HepG2 (cell line): ENCODE results near the gene PCDHA6. TPM values are rescaled to one million over a fixed set of nuclear protein-coding genes. Genes with fewer than 3 reads are reported as not detected.

Source experiments
- ATAC-seq: fragments of 200-7000 bp; cut with Tn5 transposase; 3 replicates; pipeline ENCODE4 v1.9.1; 2020; ENCODE audit warnings: mild to moderate bottlenecking, moderate library complexity
- Bru-seq: library from RNA; stranded (reverse); fragments of 400-500 nt; gene quantifications from one replicate; lab custom pipeline; 2021; lab: Mats Ljungman, UMichigan
- BruChase-seq, 2 experiments: library from RNA; stranded (reverse); fragments of 400-500 nt; gene quantifications; one replicate each; lab custom pipeline; 2021; lab: Mats Ljungman, UMichigan
- BruUV-seq: library from RNA; stranded (reverse); fragments of 400-500 nt; replicated peaks from 2 replicates; lab custom pipeline; 2021; lab: Mats Ljungman, UMichigan
- CTCF ChIA-PET: fragments of 300-600 bp; formaldehyde crosslinking; extraction: SDS; loops from one replicate; lab custom pipeline; 2021; ENCODE audit warnings: low total read pairs, inconsistent platforms, low intra/inter-chr PET ratio; lab: Yijun Ruan, JAX
- POLR2A ChIA-PET: fragments of 350-600 bp; sonication (Branson Sonifier 250); formaldehyde crosslinking; loops from one replicate; lab custom pipeline; 2020; ENCODE audit warnings: antibody characterized with exemption, inconsistent platforms; lab: Yijun Ruan, JAX
- DNase-seq: peaks from one replicate; pipeline ENCODE4 v3.0.0-alpha.2; 2015; ENCODE audit warnings: low spot score
- FAIRE-seq: peaks from 3 replicates; lab custom pipeline; 2011; peaks lifted over from hg19 to GRCh38; lab: Jason Lieb, UNC
- H2AFZ ChIP-seq: one replicate; pipeline ENCODE4 v1.6.1; 2011; ENCODE audit warnings: low read length, inconsistent platforms
- H3K27ac ChIP-seq: fragments of 300-600 bp; 3 replicates; pipeline ENCODE4 v1.8.0; 2011; ENCODE audit warnings: mixed run types, mild to moderate bottlenecking, mixed read lengths, low read length, inconsistent platforms; ENCODE audit not compliant: insufficient read depth; ENCODE audit errors: extremely low read length
- H3K27me3 ChIP-seq, 2 experiments: fragments of 200-600 bp in 1 of 2; 2 replicates in 1 of 2; 3 replicates in 1 of 2; pipeline versions ENCODE4 v1.6.0 to v1.8.0; 2011; ENCODE audit warnings: low read length in 2 of 2, mild to moderate bottlenecking in 2 of 2, moderate library complexity in 2 of 2, inconsistent platforms in 1 of 2; ENCODE audit not compliant: insufficient read depth in 2 of 2, control insufficient read depth in 1 of 2
- H3K36me3 ChIP-seq, 2 experiments: fragments of 200-600 bp in 1 of 2; replicated peaks in 1 of 2; 2 replicates in 1 of 2; 3 replicates in 1 of 2; pipeline versions ENCODE4 v1.5.1 to v1.8.0; 2011; ENCODE audit warnings: low read length in 2 of 2, inconsistent platforms in 1 of 2; ENCODE audit not compliant: insufficient read depth in 2 of 2, control insufficient read depth in 1 of 2
- H3K4me1 ChIP-seq: 2 replicates; pipeline ENCODE4 v1.5.1; 2012; ENCODE audit warnings: low read length, inconsistent platforms; ENCODE audit not compliant: insufficient read depth
- H3K4me2 ChIP-seq: 2 replicates; pipeline ENCODE4 v1.6.0; 2011; ENCODE audit warnings: low read depth, low read length, inconsistent platforms
- H3K4me3 ChIP-seq, 3 experiments: fragments of 200-600 bp in 1 of 3; sonication (generic), shearing (Covaris generic) in 1 of 3; replicated peaks in 1 of 3; 2 replicates each; pipeline ENCODE4 v1.5.1; 2011 to 2016; ENCODE audit warnings: low read length in 3 of 3, inconsistent platforms in 2 of 3, low read depth in 2 of 3, mild to moderate bottlenecking in 2 of 3, control low read depth in 1 of 3, mixed read lengths in 1 of 3; ENCODE audit not compliant: insufficient read depth in 1 of 3
- H3K79me2 ChIP-seq: one replicate; pipeline ENCODE4 v1.6.1; 2011; ENCODE audit warnings: low read length, inconsistent platforms; ENCODE audit not compliant: insufficient read depth
- H3K9ac ChIP-seq: 2 replicates; pipeline ENCODE4 v1.6.0; 2011; ENCODE audit warnings: mild to moderate bottlenecking, low read depth, low read length, inconsistent platforms; ENCODE audit not compliant: insufficient read depth
- H3K9me3 ChIP-seq: 2 replicates; pipeline ENCODE4 v1.5.1; 2012; ENCODE audit warnings: mild to moderate bottlenecking, low read length
- H4K20me1 ChIP-seq: 2 replicates; pipeline ENCODE4 v1.6.0; 2011; ENCODE audit warnings: inconsistent platforms, mild to moderate bottlenecking, low read length, moderate library complexity; ENCODE audit not compliant: insufficient read depth
- ARNT2 ChIP-seq: sonication (generic); formaldehyde crosslinking; IDR thresholded peaks from 2 replicates; pipeline ENCODE4 v1.8.0; 2022; ENCODE audit warnings: mild to moderate bottlenecking, low read depth, missing genetic modification reagents, moderate library complexity
- CREM ChIP-seq, 2 experiments: sonication (generic) in 1 of 2; formaldehyde crosslinking in 1 of 2; IDR thresholded peaks; 2 replicates each; pipeline versions ENCODE4 v1.4.0 to v1.6.1; 2016 to 2020; ENCODE audit warnings: antibody characterized with exemption in 1 of 2, mild to moderate bottlenecking in 1 of 2, missing genetic modification reagents in 1 of 2
- DPF2 ChIP-seq: sonication (generic); formaldehyde crosslinking; IDR thresholded peaks from 2 replicates; pipeline ENCODE4 v1.4.0; 2020; ENCODE audit warnings: mild to moderate bottlenecking, low read depth, missing genetic modification reagents, borderline replicate concordance
- ESRRA ChIP-seq: sonication (generic); formaldehyde crosslinking; IDR thresholded peaks from 2 replicates; pipeline ENCODE4 v1.5.1; 2020; ENCODE audit warnings: mild to moderate bottlenecking, low read depth, missing genetic modification reagents
- NFE2L2 ChIP-seq: fragments of 150-350 bp; IDR thresholded peaks from 2 replicates; pipeline ENCODE4 v1.6.1; 2014; ENCODE audit warnings: low read length
- PATZ1 ChIP-seq: sonication (generic); formaldehyde crosslinking; IDR thresholded peaks from 2 replicates; pipeline ENCODE4 v1.4.0; 2020; ENCODE audit warnings: missing genetic modification reagents
- PRDM15 ChIP-seq: sonication (generic); formaldehyde crosslinking; IDR thresholded peaks from 2 replicates; pipeline ENCODE4 v1.4.0; 2020; ENCODE audit warnings: missing genetic modification reagents
- SNAPC5 ChIP-seq: sonication (generic); formaldehyde crosslinking; IDR thresholded peaks from 2 replicates; pipeline ENCODE4 v1.8.1; 2023; ENCODE audit warnings: mild to moderate bottlenecking, missing genetic modification reagents, borderline replicate concordance
- ZBTB14 ChIP-seq: sonication (generic); formaldehyde crosslinking; IDR thresholded peaks from 2 replicates; pipeline ENCODE4 v1.4.0; 2020; ENCODE audit warnings: missing genetic modification reagents
- ZNF333 ChIP-seq: sonication (generic); formaldehyde crosslinking; IDR thresholded peaks from 2 replicates; pipeline ENCODE4 v1.4.0; 2020; ENCODE audit warnings: mild to moderate bottlenecking, missing genetic modification reagents, borderline replicate concordance
- ZNF552 ChIP-seq: sonication (generic); formaldehyde crosslinking; IDR thresholded peaks from 2 replicates; pipeline ENCODE4 v1.9.0; 2022; ENCODE audit warnings: missing genetic modification reagents, mild to moderate bottlenecking, borderline replicate concordance
- ZNF713 ChIP-seq: sonication (generic); formaldehyde crosslinking; IDR thresholded peaks from 2 replicates; pipeline ENCODE4 v1.4.0; 2020; ENCODE audit warnings: mild to moderate bottlenecking, missing genetic modification reagents
- WGBS: methylation state at CpG from one replicate; pipeline ENCODE4 v1.1.6; 2017; ENCODE audit warnings: low lambda C conversion rate; 5-methylcytosine and 5-hydroxymethylcytosine counted together
- in situ Hi-C: cut with HindIII; loops from 2 replicates; pipeline ENCODE4 v1.10.0; 2017; ENCODE audit warnings: low pct_unique_long_range_greater_than_20kb; ENCODE audit not compliant: extremely low pct_ligation_motif_present
- intact Hi-C: fragments of 100-400 bp; cut with micrococcal nuclease; formaldehyde crosslinking; loops from one replicate; pipeline ENCODE4 v1.10.0; 2022; ENCODE audit not compliant: unreplicated experiment
- long read RNA-seq, 2 experiments: library from RNA in 1 of 2; library from polyadenylated mRNA in 1 of 2; stranded (forward) in 1 of 2; unstranded in 1 of 2; transcript quantifications; one replicate each; pipeline ENCODE4 v2.0.0, GENCODE V29; 2019 to 2022
- polyA minus RNA-seq, 3 experiments: library from RNA; depleted of rRNA, polyadenylated mRNA; stranded (reverse); fragments of >200 nt; gene quantifications; 2 replicates each; pipeline ENCODE4 v1.2.3, GENCODE V29; 2011; ENCODE audit warnings: low replicate concordance in 1 of 3
- polyA plus RNA-seq, 8 experiments: library from polyadenylated mRNA; depleted of rRNA in 3 of 8; stranded (reverse) in 7 of 8; unstranded in 1 of 8; fragments of >200 nt; fragmentation: Illumina TruSeq in 4 of 8; extraction: Trizol in 4 of 8; gene quantifications; 2 replicates each; pipeline versions ENCODE4 v1.2.1 to v1.2.3, GENCODE V29; 2011 to 2016; ENCODE audit warnings: low read depth in 4 of 8, missing spikeins in 1 of 8, mixed read lengths in 1 of 8; ENCODE audit not compliant: insufficient read depth in 1 of 8
- total RNA-seq, 5 experiments: library from RNA; depleted of rRNA; stranded (reverse); fragments of >200 nt; fragmentation: Illumina TruSeq; extraction: Trizol; gene quantifications; 2 replicates each; pipeline ENCODE4 v1.2.3, GENCODE V29; 2016; ENCODE audit warnings: low read depth in 1 of 5

Gene PCDHA6
- total RNA-seq (2016; rRNA removed; fragmentation: Illumina TruSeq; extraction: Trizol) = not detected in 2 replicates
- not detected in 2 replicates for total RNA-seq (2016; cell fraction: cytosol; rRNA removed; fragmentation: Illumina TruSeq; extraction: Trizol; ENCODE audit: low read depth)
- total RNA-seq (2016; cell fraction: insoluble cytoplasmic fraction; rRNA removed; fragmentation: Illumina TruSeq; extraction: Trizol) = not detected in 2 replicates
- total RNA-seq (2016; cell fraction: membrane; rRNA removed; fragmentation: Illumina TruSeq; extraction: Trizol) = not detected in 2 replicates
- not detected in 2 replicates for total RNA-seq (2016; cell fraction: nucleus; rRNA removed; fragmentation: Illumina TruSeq; extraction: Trizol)
- polyA plus RNA-seq (2011; rRNA removed) = not detected in 2 replicates
- not detected in 2 replicates for polyA plus RNA-seq (2011; cell fraction: cytosol; rRNA removed)
- not detected in 2 replicates for polyA plus RNA-seq (2011; cell fraction: nucleus; rRNA removed)
- polyA plus RNA-seq (2012) = 0.09 and 0.11 TPM in 2 replicates
- polyA plus RNA-seq (2016; cell fraction: cytosol; fragmentation: Illumina TruSeq; extraction: Trizol; ENCODE audit: low read depth) = not detected in 2 replicates
- not detected in 2 replicates for polyA plus RNA-seq (2016; cell fraction: insoluble cytoplasmic fraction; fragmentation: Illumina TruSeq; extraction: Trizol; ENCODE audit: low read depth)
- not detected in 2 replicates for polyA plus RNA-seq (2016; cell fraction: membrane; fragmentation: Illumina TruSeq; extraction: Trizol; ENCODE audit: low read depth)
- polyA plus RNA-seq (2016; cell fraction: nucleus; fragmentation: Illumina TruSeq; extraction: Trizol; ENCODE audit: insufficient read depth, low read depth) = not detected in 2 replicates
- 0.07 TPM in 1 of 2 replicates, not detected in the other for polyA minus RNA-seq (2011; rRNA and poly(A)+ RNA removed; ENCODE audit: low replicate concordance)
- polyA minus RNA-seq (2011; cell fraction: cytosol; rRNA and poly(A)+ RNA removed) = not detected in 2 replicates
- not detected in 2 replicates for polyA minus RNA-seq (2011; cell fraction: nucleus; rRNA and poly(A)+ RNA removed)
- Bru-seq, nascent RNA = not detected
- not detected for BruChase-seq, experiment 1, labeled RNA remaining after a 6-hour chase
- BruChase-seq, experiment 2, labeled RNA remaining after a 2-hour chase = not detected
- long read RNA-seq, experiment 1 = 0 reads
- long read RNA-seq, experiment 2 = 0 reads

GRCh38 chr5:140827704-140828361 lies at the start of gene PCDHA6:
TSS of gene PCDHA6 (plus strand) at chr5:140827960. CDS start at chr5:140828092, 132 bp downstream.
- no peaks in the 10 kb centered on the region for H3K4me1 ChIP-seq
- no peak within 1 kb of the TSS for H3K4me2 ChIP-seq
- H3K9ac ChIP-seq = no peak within 1 kb of the TSS
- no peak within 1 kb of the TSS for H2AFZ ChIP-seq
- no peaks in the 10 kb centered on the region for H4K20me1 ChIP-seq
- in situ Hi-C loops = no loop called here
- 62% methylated on average over 27 of the region's 27 CpGs for WGBS
- no peaks in the 10 kb centered on the region for H3K79me2 ChIP-seq
- ATAC-seq (no peak), DNase-seq (no peak), FAIRE-seq (no peak)
- CTCF ChIA-PET = no interaction called here
- H3K27ac ChIP-seq = no peak within 1 kb of the TSS
- no peaks in the 10 kb centered on the region for H3K36me3 ChIP-seq
- no peak within 1 kb of the TSS for H3K4me3 ChIP-seq
- no peaks in the 10 kb centered on the region; a peak in 1 of 5 replicates for H3K27me3 ChIP-seq
- BruUV-seq = no TSS peak
- POLR2A ChIA-PET = no interaction called here
- intact Hi-C loops = no loop called here
- H3K9me3 ChIP-seq = no peaks in the 10 kb centered on the region
- no peak for TF ChIP-seq SNAPC5
- TF ChIP-seq NFE2L2 = no peak
- no peak for TF ChIP-seq ZNF552
- no peak for TF ChIP-seq PRDM15 (CRISPR knock-in tag)
- no peak for TF ChIP-seq ESRRA (CRISPR knock-in tag)
- TF ChIP-seq CREM (IDR thresholded peaks at IDR 0.05) = no peak
- TF ChIP-seq CREM (CRISPR knock-in tag; IDR thresholded peaks at IDR 0.05) = no peak
- no peak for TF ChIP-seq ARNT2 (CRISPR knock-in tag)
- TF ChIP-seq ZNF713 = no peak
- TF ChIP-seq ZNF333 (CRISPR knock-in tag) = no peak
- no peak for TF ChIP-seq DPF2 (CRISPR knock-in tag)
- TF ChIP-seq PATZ1 (CRISPR knock-in tag) = no peak
- no peak for TF ChIP-seq ZBTB14 (CRISPR knock-in tag)
